K562 treated with DMSO at 1 percent for 12 hours (cell line): Measurements from ENCODE around the gene DMAP1. TPM values are rescaled to one million over a fixed set of nuclear protein-coding genes. Genes with fewer than 3 reads are reported as not detected.

Source experiments
- total RNA-seq: library from RNA; unstranded; fragments of 300-600 nt; gene quantifications from 2 replicates; pipeline ENCODE4 v1.2.3, GENCODE V29; 2022; ENCODE audit not compliant: insufficient read depth

The DMAP1 gene, protein sequence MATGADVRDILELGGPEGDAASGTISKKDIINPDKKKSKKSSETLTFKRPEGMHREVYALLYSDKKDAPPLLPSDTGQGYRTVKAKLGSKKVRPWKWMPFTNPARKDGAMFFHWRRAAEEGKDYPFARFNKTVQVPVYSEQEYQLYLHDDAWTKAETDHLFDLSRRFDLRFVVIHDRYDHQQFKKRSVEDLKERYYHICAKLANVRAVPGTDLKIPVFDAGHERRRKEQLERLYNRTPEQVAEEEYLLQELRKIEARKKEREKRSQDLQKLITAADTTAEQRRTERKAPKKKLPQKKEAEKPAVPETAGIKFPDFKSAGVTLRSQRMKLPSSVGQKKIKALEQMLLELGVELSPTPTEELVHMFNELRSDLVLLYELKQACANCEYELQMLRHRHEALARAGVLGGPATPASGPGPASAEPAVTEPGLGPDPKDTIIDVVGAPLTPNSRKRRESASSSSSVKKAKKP
- total RNA-seq, result 31.9 and 38.9 TPM in 2 replicates

DNA sequence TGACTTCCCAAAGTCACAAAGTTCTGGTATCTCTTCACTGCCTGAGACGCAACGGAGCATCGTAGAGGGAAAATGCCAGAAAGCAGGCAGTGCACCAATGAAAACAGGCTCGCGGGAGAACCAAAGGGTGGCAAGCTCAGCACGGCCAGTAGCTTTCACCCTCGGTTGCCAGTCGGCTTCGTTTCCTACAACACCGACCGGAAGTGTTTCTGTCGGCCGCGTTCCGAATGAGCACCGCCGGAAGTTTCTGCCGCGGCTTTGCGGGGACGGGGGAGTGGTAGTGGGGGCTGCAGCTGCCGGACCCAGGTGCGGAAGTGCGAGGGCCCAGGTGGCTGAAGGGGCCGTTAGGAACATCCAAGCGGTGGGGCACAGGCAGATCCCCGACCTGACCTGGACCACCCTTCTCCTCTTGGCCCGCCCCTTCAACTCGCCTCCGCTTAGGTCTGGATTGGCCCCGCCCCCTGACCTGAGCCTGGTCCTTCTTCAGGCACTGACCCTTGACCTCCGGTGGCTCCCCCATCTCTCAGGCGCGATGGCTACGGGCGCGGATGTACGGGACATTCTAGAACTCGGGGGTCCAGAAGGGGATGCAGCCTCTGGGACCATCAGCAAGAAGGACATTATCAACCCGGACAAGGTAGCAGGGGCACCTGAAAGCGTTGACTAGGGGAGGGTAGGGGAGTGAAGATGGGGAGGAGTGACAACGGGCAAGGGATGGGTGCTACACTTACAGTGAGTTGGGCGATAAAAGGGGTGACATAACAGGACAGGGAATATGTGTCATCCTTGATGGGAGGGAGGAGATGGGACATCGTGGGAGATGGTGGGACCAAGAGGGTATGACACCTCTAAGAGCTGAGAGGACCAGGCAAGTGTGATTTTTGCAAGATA is at the start of gene DMAP1:
TSS of gene DMAP1 (plus strand) at position 250 of the 891 bp plus-strand sequence. CDS start at position 533, 283 bp downstream.

Other genes starting within 250 kb of the DMAP1 start
- 9.4 and 14.9 TPM in 2 replicates for gene DPH2, start 243.5 kb upstream of the DMAP1 start, total RNA-seq
- gene ATP6V0B, start 238.5 kb upstream of the DMAP1 start, total RNA-seq, result 472 and 612 TPM in 2 replicates
- 29.5 and 32.0 TPM in 2 replicates for gene B4GALT2, start 234.3 kb upstream of the DMAP1 start, total RNA-seq
- 0.41 TPM in 1 of 2 replicates, not detected in the other for gene CCDC24, start 221.9 kb upstream of the DMAP1 start, total RNA-seq
- gene SLC6A9, start 182.0 kb upstream of the DMAP1 start, total RNA-seq, result 20.4 and 50.0 TPM in 2 replicates
- not detected in 2 replicates for gene KLF17, start 94.7 kb upstream of the DMAP1 start, total RNA-seq
- not detected in 2 replicates for gene KLF18, start 71.8 kb upstream of the DMAP1 start, total RNA-seq
- 59.9 and 61.6 TPM in 2 replicates for gene ERI3, start 141.8 kb downstream of the DMAP1 start, total RNA-seq
- 66.4 and 89.0 TPM in 2 replicates for gene RNF220, start 191.8 kb downstream of the DMAP1 start, total RNA-seq